ENCODE data around the gene ZNF667.

The ZNF667 gene

DNA sequence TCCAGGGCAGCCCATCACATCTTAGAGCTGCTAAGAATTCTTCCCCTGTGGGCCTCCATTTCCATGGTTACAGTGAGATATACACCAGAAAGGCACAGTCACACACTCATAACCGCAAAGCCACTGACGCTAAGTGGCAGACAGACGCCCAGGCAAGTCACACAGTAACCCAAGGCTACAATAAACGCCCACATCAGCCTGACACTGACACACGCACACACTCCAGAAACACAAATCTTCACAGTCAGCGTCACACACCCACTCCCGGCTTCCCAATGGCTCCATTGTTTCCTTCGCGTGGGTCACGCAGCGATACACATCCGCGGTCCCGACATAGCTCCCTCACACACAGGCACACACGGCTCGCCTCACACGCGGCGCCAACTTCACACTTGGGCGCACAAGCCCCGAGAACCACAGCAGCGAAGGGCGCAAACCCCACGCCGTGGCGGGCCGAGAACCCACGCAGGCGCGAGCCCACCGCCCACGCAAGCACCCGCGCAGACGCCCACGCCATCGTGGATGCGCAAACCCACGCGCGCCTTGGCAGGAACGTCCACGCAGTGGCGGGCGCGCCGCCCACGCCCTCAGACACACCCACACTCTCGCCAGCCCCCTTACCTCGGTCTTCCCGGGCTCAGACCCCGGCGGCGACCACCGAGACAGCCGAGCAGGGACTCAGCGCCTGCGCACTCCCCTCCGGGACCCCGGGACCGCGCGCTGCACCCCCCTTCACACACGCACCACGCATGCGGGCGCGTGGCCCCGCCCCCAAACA is at the start of gene ZNF667:
TSS of gene ZNF667 (minus strand) at position 695 of the 778 bp plus-strand sequence. CDS start 14,975 bp downstream, outside the sequence.
- Histone ChIP-seq H3K36me3 (ENCODE audit: insufficient read depth, low read length) (no peaks in the 10 kb centered on the region), H3K9ac (ENCODE audit: low read length) (peak within 1 kb of the TSS; percentile 50), H3K9me3 (ENCODE audit: low read length) (peaks cover 12% of the 10 kb centered on the region)

DNA sequence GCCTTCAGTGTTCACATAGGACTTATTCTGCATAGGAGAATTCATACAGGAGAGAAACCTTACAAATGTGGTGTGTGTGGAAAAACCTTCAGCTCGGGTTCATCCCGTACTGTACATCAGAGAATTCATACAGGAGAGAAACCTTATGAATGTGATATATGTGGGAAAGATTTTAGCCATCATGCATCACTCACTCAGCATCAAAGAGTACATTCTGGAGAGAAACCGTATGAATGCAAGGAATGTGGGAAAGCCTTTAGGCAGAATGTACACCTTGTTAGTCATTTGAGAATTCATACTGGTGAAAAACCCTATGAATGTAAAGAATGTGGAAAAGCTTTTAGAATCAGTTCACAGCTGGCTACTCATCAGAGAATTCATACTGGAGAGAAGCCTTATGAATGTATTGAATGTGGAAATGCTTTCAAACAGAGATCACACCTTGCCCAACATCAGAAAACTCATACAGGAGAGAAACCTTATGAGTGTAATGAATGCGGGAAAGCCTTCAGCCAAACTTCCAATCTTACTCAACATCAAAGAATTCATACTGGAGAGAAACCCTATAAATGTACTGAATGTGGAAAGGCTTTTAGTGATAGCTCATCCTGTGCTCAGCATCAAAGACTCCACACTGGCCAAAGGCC is 48.2 kb upstream of the ZNF667 start:
- Histone ChIP-seq H3K36me3 (ENCODE audit: insufficient read depth, low read length) (peaks cover 38% of the 10 kb centered on the region), H3K9me3 (ENCODE audit: low read length) (peaks cover 77% of the 10 kb centered on the region), H3K27me3 (ENCODE audit: control insufficient read depth in 1 of 2, insufficient read depth in 2 of 2, low read length in 2 of 2) (no peaks in the 10 kb centered on the region), H3K27ac (ENCODE audit: low read depth, low read length) (no peak overlapping the region), H3K4me3 (ENCODE audit: low read depth in 1 of 2, low read length in 2 of 2) (peak overlapping the region; percentile 5 to 20), H3K9ac (ENCODE audit: low read length) (no peak overlapping the region), H3K4me1 (ENCODE audit: insufficient read depth, low read length) (no peaks in the 10 kb centered on the region)

More for the DNA sequence above, at the start of gene ZNF667:
- H3K4me3 ChIP-seq (ENCODE audit: low read depth in 1 of 2, low read length in 2 of 2): peak within 1 kb of the TSS; percentile 81 to 95
- H3K27ac ChIP-seq (ENCODE audit: low read depth, low read length): peak within 1 kb of the TSS; percentile 62
- H3K27me3 ChIP-seq (ENCODE audit: control insufficient read depth in 1 of 2, insufficient read depth in 2 of 2, low read length in 2 of 2): no peaks in the 10 kb centered on the region
- peaks cover 11% of the 10 kb centered on the region for H3K4me1 ChIP-seq (ENCODE audit: insufficient read depth, low read length)

DNA sequence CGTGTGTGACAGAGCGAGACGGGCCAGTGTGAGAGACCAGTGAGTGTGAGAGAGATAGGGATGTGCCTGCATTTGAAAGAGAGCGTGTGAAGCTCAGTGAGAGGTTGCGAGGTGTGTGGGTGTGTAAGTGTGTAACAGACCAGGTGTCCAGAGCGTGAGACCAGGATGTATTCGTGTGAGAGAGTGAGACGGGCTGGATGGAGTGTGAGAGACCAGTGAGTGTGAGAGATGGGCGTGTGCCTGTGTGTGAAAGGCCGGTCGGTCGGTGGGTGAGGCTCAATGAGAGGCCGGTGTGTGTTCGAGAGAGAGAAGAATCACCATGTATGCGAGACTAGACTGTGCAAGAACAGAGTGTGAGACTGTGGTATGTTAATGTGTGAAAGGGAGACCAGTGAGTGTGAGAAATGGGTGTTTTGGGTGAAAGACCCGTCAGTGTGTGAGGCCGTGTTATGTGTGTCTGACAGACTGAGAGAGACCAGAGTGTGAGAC is 31.2 kb upstream of the ZNF667 start:
- peak overlapping the region; percentile 69 to 97 for H3K4me3 ChIP-seq (ENCODE audit: low read depth in 1 of 2, low read length in 2 of 2)
- peaks cover 8% of the 10 kb centered on the region for H3K4me1 ChIP-seq (ENCODE audit: insufficient read depth, low read length)
- H3K9me3 ChIP-seq (ENCODE audit: low read length): peaks cover 4% of the 10 kb centered on the region
- peak overlapping the region; percentile 90 for H3K9ac ChIP-seq (ENCODE audit: low read length)
- H3K36me3 ChIP-seq (ENCODE audit: insufficient read depth, low read length): no peaks in the 10 kb centered on the region
- peak overlapping the region; percentile 84 for H3K27ac ChIP-seq (ENCODE audit: low read depth, low read length)
- H3K27me3 ChIP-seq (ENCODE audit: control insufficient read depth in 1 of 2, insufficient read depth in 2 of 2, low read length in 2 of 2): no peaks in the 10 kb centered on the region

DNA sequence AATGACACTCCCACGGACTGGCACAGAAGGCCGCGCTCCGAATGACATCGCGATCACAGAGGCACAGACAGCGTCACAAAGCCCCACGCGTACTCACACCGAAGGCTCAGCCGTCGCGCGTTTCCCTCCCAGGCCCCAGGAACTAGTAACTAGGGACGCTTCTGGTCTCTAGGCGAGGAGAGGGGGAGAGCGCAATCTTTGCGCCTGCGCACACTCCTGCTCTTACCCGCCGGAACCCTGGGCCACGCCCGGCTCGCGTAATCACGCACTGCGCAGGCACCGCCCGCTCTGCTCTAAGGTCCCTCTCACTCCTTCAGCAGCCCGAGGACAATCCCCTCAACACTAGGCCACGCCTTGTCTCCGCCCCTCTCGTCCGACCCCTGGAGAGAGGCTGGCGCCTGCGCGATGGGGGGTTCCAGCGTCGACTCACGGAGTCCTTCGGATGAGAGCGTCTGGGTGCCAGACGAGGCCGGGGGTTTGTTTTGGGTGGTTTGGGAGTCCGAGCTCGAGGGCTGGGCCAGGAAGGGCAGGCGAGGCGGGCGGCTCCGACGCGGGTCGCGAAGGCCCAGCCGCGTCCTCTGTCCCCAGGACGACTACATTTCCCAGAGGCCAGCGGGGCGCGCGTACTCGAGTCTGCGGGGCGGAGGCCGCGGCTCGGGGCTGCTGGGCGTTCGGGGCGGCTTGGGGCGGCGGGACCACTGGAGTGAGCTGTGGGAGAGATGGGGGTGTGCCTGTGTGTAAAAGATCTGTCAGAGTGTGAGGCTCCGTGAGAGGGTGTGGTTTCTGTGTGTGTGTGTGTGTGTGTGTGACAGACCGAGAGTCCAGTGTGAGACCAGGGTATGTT is 30.5 kb upstream of the ZNF667 start, which contains the start of gene ZNF471:
TSS of gene ZNF471 (plus strand) at position 410 of the 844 bp plus-strand sequence. CDS start 3,717 bp downstream, outside the sequence.
- peaks cover 8% of the 10 kb centered on the region for H3K4me1 ChIP-seq (ENCODE audit: insufficient read depth, low read length)
- peak within 1 kb of the TSS; percentile 69 to 97 for H3K4me3 ChIP-seq (ENCODE audit: low read depth in 1 of 2, low read length in 2 of 2)
- H3K27me3 ChIP-seq (ENCODE audit: control insufficient read depth in 1 of 2, insufficient read depth in 2 of 2, low read length in 2 of 2): no peaks in the 10 kb centered on the region
- H3K36me3 ChIP-seq (ENCODE audit: insufficient read depth, low read length): no peaks in the 10 kb centered on the region
- H3K27ac ChIP-seq (ENCODE audit: low read depth, low read length): peak within 1 kb of the TSS; percentile 84
- peaks cover 2% of the 10 kb centered on the region for H3K9me3 ChIP-seq (ENCODE audit: low read length)
- H3K9ac ChIP-seq (ENCODE audit: low read length): peak within 1 kb of the TSS; percentile 90

DNA sequence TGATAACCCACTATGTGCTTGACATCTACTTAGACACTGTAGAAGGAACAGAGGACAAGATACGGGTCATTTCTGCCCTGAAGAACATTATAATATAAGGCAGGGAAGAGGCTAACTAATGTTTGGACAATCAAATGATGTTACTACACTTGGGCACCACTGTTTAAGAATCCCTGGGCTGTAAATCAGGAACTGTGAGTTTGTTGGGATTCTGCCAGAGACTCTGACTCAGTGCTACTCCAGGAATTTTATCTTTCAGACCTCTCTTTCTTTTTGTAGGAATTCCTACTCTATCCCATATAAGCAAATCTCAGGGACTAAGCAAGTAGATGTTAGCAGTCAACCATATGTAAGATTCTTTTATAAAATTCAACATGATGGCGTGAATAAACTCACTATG is 27.4 kb upstream of the ZNF667 start:
- Histone ChIP-seq H3K36me3 (ENCODE audit: insufficient read depth, low read length) (no peaks in the 10 kb centered on the region), H3K9me3 (ENCODE audit: low read length) (no peaks in the 10 kb centered on the region), H3K9ac (ENCODE audit: low read length) (no peak overlapping the region), H3K27ac (ENCODE audit: low read depth, low read length) (no peak overlapping the region), H3K4me3 (ENCODE audit: low read depth in 1 of 2, low read length in 2 of 2) (no peak overlapping the region), H3K27me3 (ENCODE audit: control insufficient read depth in 1 of 2, insufficient read depth in 2 of 2, low read length in 2 of 2) (no peaks in the 10 kb centered on the region), H3K4me1 (ENCODE audit: insufficient read depth, low read length) (peaks cover 8% of the 10 kb centered on the region)

DNA sequence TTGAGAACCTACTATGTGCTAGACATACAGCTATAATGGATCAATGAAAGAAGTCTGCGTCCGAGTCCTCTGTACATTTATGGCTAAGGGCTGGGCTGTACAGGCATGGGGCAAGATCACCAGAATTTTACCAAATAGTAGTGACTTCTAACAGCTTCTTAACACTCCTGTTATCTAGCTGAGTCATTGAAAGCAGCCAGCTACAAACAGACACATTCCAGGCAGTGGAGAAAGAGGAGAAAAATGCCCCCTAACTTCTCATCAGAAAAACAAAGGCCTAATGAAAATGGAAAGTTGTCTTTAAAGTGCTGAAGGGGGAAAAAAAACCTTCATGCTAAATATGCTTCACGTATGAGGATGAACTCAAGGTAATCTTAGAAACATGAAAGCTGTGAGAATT is 14.3 kb upstream of the ZNF667 start:
- peaks cover 10% of the 10 kb centered on the region for H3K36me3 ChIP-seq (ENCODE audit: insufficient read depth, low read length)
- H3K4me3 ChIP-seq (ENCODE audit: low read depth in 1 of 2, low read length in 2 of 2): peak overlapping the region in 1 of 2 donors; percentile 6
- no peak overlapping the region for H3K27ac ChIP-seq (ENCODE audit: low read depth, low read length)
- peaks cover 12% of the 10 kb centered on the region for H3K9me3 ChIP-seq (ENCODE audit: low read length)
- H3K4me1 ChIP-seq (ENCODE audit: insufficient read depth, low read length): no peaks in the 10 kb centered on the region
- no peaks in the 10 kb centered on the region for H3K27me3 ChIP-seq (ENCODE audit: control insufficient read depth in 1 of 2, insufficient read depth in 2 of 2, low read length in 2 of 2)
- H3K9ac ChIP-seq (ENCODE audit: low read length): no peak overlapping the region

DNA sequence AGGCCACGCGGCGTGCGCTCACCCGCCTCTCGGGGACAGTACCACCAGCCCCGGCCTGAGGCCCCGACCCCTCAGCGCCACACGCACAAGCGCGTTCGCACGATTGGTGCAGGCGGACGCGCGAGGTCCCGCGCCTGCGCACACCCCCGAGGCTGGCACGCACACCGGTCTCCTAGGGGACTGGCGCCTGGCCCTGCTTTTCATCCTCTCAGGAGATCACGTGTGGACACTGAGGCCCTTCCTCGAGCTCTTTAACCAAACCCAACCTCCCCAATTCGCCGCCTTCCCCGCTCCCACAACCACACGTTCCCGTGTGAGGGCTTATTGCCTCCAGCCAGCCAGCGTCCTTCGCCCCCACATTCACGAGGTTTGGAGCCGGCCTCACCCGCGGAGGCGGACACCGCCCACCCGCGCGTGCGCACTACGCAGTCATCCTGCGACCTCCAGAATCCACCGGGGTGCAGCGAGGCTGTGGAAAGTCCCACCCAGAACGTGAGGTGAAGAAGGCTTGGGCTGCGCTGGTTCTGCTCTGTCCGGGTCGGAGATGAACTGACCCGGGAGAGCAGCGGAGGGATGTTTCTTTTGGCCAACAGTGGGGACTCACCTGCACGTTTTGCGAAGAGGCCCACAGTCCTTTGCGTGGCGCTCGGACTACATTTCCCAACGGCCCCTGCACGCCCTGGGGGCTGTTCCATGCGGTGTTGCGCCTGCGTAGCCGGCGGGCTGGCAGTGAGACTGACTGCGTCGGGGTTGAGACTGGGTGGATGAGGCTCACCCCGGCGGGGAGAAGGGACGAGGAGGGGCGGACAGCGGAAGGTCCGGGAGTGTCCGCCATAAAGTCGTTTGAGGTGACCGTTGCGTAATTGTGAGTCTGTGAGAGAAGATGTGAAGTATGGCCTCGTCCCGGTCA is 539 bp upstream of the ZNF667 start:
- peaks cover 11% of the 10 kb centered on the region for H3K4me1 ChIP-seq (ENCODE audit: insufficient read depth, low read length)
- peak overlapping the region; percentile 62 for H3K27ac ChIP-seq (ENCODE audit: low read depth, low read length)
- peaks cover 12% of the 10 kb centered on the region for H3K9me3 ChIP-seq (ENCODE audit: low read length)
- H3K4me3 ChIP-seq (ENCODE audit: low read depth in 1 of 2, low read length in 2 of 2): peak overlapping the region; percentile 81 to 95
- H3K9ac ChIP-seq (ENCODE audit: low read length): peak overlapping the region; percentile 50
- no peaks in the 10 kb centered on the region for H3K36me3 ChIP-seq (ENCODE audit: insufficient read depth, low read length)
- no peaks in the 10 kb centered on the region for H3K27me3 ChIP-seq (ENCODE audit: control insufficient read depth in 1 of 2, insufficient read depth in 2 of 2, low read length in 2 of 2)

DNA sequence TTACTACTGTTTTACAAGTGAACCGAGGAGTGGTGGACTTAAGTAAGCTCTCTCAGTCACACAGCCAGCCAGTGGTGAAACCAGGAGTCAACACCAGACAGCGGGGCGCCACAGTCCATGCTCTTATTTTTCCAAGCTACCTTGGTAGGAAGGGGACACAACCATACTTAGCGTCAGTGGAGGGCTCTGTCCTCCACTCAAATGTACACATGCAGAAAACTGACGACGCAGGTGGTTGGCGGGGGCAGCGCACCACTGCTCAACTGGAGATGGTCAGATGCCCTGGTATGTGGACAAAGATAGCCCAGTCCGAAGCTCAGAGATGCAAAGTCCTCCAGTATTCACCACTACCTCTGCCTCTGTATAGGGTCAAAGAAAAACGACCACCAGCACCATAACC is 1.1 kb downstream of the ZNF667 start:
- H3K27me3 ChIP-seq (ENCODE audit: control insufficient read depth in 1 of 2, insufficient read depth in 2 of 2, low read length in 2 of 2): no peaks in the 10 kb centered on the region
- peak overlapping the region in 1 of 2 donors; percentile 64 for H3K4me3 ChIP-seq (ENCODE audit: low read depth in 1 of 2, low read length in 2 of 2)
- H3K9ac ChIP-seq (ENCODE audit: low read length): no peak overlapping the region
- no peaks in the 10 kb centered on the region for H3K36me3 ChIP-seq (ENCODE audit: insufficient read depth, low read length)
- peaks cover 12% of the 10 kb centered on the region for H3K9me3 ChIP-seq (ENCODE audit: low read length)
- H3K27ac ChIP-seq (ENCODE audit: low read depth, low read length): no peak overlapping the region
- H3K4me1 ChIP-seq (ENCODE audit: insufficient read depth, low read length): peaks cover 11% of the 10 kb centered on the region

DNA sequence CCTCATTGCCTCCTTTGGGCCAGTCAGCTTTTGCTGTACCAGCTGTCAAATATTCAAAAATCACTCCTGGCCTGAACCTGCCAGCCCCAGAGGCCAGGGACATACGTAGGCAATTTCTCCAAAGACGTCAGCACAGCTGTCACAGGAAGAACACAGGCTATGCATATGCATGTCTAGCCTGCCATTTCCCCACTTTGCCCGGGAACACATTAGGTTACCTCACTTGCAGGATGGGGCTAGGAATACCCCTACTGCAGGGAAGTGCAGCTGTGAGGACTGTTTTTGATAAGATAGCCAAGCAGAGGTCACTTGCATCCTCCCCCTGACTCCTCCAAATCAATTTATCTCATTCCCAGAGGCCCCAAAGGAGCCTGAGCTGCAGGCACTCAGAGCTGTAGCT is 2.8 kb downstream of the ZNF667 start:
- Histone ChIP-seq H3K36me3 (ENCODE audit: insufficient read depth, low read length) (no peaks in the 10 kb centered on the region), H3K4me1 (ENCODE audit: insufficient read depth, low read length) (peaks cover 11% of the 10 kb centered on the region), H3K27me3 (ENCODE audit: control insufficient read depth in 1 of 2, insufficient read depth in 2 of 2, low read length in 2 of 2) (no peaks in the 10 kb centered on the region), H3K9me3 (ENCODE audit: low read length) (peaks cover 25% of the 10 kb centered on the region), H3K4me3 (ENCODE audit: low read depth in 1 of 2, low read length in 2 of 2) (no peak overlapping the region), H3K9ac (ENCODE audit: low read length) (no peak overlapping the region), H3K27ac (ENCODE audit: low read depth, low read length) (no peak overlapping the region)

DNA sequence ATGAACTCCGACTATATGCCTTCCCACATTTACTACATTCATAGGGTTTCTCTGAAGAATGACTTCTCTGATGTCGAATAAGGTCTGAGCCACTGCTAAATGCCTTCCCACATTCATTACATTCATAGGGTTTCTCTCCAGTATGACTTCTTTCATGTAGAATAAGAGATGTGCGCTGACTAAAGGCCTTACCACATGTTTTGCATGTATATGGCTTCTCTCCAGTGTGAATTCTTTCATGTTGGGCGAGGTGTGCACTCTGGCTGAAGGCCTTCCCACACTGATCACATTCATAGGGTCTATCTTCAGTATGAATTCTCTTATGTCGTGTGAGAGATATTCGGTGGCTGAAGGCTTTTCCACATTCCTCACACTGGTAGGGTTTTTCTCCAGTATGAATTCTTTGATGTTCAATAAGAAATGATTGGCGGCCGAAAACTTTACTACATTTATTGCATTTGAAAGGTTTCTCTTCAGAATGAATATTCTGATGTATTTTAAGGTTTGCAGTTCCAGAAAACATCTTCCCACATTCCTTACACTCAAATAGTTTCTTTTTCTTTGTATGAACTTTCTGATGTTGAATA is 35.8 kb downstream of the ZNF667 start:
- Histone ChIP-seq H3K4me3 (ENCODE audit: low read depth in 1 of 2, low read length in 2 of 2) (peak overlapping the region in 1 of 2 donors; percentile 17), H3K9ac (ENCODE audit: low read length) (no peak overlapping the region), H3K4me1 (ENCODE audit: insufficient read depth, low read length) (no peaks in the 10 kb centered on the region), H3K27me3 (ENCODE audit: control insufficient read depth in 1 of 2, insufficient read depth in 2 of 2, low read length in 2 of 2) (no peaks in the 10 kb centered on the region), H3K9me3 (ENCODE audit: low read length) (peaks cover 59% of the 10 kb centered on the region), H3K27ac (ENCODE audit: low read depth, low read length) (no peak overlapping the region), H3K36me3 (ENCODE audit: insufficient read depth, low read length) (peaks cover 6% of the 10 kb centered on the region)

Data from muscle layer of colon (tissue), 2 donors.